CD1c-positive myeloid dendritic cell (primary cell): ENCODE measurements around the gene INSYN2A.
A peak's percentile ranks its signal among the peaks of the same experiment; 100 is the strongest.

Experiments
- DNase-seq: peaks from one replicate; pipeline ENCODE4 v3.0.0-alpha.2; 2016; ENCODE audit errors: extremely low spot score

INSYN2A gene

DNA sequence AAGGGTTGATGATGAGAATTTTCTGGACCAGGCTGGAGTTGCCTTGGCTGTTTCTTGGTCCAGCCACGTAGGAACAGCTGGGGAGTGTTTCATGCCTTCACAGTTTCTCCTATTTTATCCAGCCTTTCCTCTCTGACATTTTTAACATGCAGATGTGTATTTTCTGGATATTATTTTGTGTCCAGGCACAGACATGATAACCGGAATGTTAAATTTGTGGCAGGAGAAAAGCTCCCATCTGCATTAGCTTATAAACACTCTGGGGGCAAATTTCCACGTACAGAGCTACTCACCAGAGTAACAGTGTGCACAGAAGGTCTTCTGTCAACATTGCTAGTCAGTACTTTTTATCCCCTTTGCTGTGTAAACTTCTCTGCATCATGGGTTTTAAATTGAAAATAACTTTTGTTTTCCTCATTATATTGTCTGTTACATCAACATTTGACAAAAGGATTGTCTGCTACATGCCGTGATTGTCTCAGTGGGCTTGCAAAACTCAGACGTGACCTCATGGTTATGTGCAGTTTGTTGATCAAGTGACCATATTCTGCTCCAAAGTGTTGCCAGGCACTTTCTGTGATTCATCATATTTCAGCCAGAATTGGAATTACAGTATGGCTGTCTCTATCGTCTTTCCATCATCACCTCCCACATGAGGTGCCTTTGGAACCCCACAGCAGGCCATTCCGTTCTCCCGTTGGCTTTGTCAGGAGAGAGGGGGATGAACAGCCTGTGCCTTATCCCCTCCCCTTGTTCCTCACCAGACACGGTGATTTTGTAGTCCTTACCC, 41.4 kb downstream of the INSYN2A start:
- no peak for DNase-seq

- no peak for DNase-seq
These were observed 43.2 kb downstream of the INSYN2A start for GRCh38 chr10:127153181-127153580.

DNA sequence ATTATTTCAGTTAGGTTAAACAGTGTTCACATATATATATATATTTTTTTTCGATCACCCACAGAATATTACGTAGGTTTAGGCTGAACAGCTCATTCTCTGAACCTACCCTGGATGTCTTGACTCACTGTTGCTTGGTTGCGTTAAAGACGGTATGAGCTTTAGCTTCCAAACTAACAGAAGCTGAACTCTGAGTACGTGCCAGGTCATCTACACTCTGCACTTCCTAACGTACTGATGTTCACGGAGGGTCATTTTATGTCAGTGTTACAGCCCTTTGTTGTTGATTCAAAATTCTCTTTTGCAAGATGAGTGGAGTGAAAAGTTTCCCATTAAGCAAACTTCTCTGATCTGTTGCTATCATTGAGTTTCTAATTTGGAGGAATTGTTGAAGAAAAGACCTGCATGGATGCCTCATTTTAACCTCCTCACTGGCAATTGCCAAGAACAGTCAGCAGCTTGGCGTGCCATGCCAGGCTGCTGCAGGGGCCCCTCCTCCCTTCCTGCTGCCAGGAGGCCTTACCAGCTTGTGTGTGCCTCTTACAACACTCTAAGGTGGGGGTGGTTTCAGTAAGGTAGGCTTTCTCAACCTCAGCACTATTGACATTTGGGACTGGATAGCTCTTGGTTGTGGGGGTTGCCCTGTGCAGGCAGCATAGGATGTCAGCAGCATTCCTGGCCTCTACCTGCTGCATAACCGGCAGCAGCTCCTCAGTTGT, 44.3 kb downstream of the INSYN2A start:
- no peak for DNase-seq

DNA sequence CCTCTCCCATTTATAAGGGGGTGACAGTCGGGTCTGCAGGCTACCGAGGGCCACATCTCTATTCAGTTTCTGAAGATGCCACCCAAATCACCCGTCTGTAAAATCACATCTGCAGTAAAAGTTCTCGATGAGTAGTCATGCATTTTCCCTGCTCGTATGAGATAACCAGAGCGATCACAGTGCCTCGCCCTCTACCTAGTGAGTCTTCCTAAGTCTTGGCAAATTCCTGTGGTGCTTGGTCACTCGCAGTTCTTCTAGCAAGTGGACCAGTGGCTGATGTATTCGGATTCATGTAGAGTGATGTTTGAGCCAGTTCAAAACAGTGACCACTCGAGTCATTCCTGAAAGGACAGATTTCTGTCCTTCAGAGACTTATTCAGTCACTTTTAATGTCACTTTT, 44.9 kb downstream of the INSYN2A start:
- no peak for DNase-seq

DNA sequence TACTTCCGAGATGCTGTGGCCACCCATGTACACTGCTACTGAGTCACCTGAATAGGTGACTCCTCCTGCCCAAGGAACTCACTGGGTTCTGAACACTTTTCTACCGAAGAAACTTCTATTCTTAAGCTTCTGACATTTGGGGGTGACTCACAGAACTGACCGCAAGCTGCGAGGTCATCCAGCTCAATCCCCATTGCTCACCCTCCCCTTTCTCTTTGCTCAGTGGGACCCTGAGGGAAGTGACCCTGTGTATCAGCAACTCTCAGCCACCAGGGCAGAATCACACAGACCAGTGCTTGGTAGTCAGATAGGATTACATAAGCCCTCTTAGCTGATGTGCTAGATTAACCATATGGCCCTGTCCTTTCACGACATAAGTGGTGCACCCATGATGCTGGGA, 46.3 kb downstream of the INSYN2A start:
- DNase-seq = no peak

GRCh38 chr10:127149501-127150081, 46.8 kb downstream of the INSYN2A start:
- no peak for DNase-seq

DNA sequence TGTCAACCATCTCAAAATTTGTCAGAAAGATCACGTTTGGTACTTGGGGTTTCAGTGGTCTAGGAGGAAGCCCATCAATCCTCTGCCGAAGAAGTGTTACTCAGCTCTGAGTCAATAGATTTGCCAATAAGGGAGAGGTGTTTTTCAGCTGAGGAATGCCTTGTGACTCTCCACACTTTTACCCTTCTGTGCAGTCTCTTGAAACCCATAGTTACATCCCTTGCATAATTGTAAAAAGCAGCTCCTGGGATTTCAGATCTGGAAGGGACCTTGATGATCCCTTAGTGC, 47.5 kb downstream of the INSYN2A start:
- peak; percentile 19 for DNase-seq

DNA sequence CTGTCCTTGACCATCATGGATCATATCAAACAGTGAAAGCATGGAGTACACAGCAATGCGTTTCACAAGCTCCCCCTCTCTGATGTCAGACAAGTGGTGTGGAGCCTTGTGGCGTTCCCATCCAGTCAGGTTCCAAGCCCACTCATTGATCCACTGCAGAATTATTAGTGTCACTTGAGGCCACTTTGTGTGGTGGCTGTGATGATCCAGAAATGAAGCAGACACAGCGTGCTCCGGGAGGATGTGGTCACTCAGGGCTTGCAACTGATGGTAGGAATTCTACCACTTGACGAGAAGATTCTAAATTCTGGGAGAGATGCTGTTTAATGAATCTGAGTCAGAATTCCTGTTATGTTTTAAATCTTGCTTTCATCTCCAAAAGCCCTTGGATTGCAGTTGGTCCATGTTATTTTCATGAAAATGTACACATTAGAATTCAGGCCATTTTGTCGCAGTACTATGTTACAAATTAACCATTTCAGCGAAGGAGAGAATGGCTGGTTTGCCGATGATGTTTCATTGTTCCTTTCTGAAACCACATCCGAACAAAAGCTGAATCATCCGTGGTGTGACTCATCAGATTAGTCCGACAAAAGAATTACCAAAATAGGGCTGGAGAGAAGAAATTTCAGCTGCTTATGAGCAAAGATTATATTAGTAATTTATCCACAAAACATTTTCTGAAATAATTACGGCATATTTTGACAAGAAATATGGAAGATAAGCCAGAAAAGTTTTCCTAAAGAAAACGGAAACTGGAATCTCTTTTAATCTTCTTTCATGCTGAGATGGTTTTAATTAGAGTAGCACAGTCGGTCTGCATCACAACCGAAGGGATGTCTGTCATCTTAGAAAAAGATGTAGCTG, 48.1 kb downstream of the INSYN2A start:
- DNase-seq = peak; percentile 31

DNA sequence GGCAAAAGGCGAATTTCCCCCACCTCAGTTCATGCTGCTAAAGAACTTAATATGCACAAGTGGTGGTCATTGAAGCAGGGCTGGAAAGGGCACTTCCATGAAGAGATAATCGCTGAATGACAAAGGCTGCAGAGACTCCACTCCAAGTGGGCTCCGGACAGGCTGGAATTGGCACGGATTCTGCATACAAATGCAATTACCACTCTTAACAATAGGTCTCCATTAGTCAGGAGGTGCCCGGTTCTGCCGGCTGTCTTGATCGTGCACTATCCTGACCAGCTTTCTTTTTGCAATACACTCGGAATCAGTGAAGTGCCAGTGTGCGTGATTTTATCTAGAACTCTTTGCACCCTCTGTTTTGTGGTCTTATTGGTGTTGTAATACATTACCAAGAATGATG, 49.7 kb downstream of the INSYN2A start:
- no peak for DNase-seq
